SK-N-SH treated with all-trans-retinoic acid at 6 μM for 48 hours (cell line): ENCODE data around the gene MR1.

ENCODE experiments used
- ARNTL ChIP-seq: fragments of 450-650 bp; formaldehyde crosslinking; IDR thresholded peaks from 2 replicates; pipeline ENCODE4 v1.5.0; 2020; ENCODE audit warnings: low read depth, mild to moderate bottlenecking, moderate library complexity, borderline replicate concordance
- BACH2 ChIP-seq: fragments of 250-450 bp; sonication (Bioruptor Pico); IDR thresholded peaks from 2 replicates; pipeline ENCODE4 v1.9.0; 2021; ENCODE audit warnings: mild to moderate bottlenecking, borderline replicate concordance
- CSDC2 ChIP-seq: fragments of 250-450 bp; sonication (Bioruptor Pico); IDR thresholded peaks from 2 replicates; pipeline ENCODE4 v1.5.0; 2020; ENCODE audit warnings: mild to moderate bottlenecking, moderate library complexity
- ESRRG ChIP-seq: fragments of 250-450 bp; sonication (Bioruptor Pico); IDR thresholded peaks from 2 replicates; pipeline ENCODE4 v1.6.1; 2021; ENCODE audit warnings: mild to moderate bottlenecking
- ISL1 ChIP-seq: fragments of 250-450 bp; sonication (Bioruptor Pico); IDR thresholded peaks from 2 replicates; pipeline ENCODE4 v2.1.2; 2022; ENCODE audit warnings: mild to moderate bottlenecking, moderate library complexity
- PPARA ChIP-seq: fragments of 250-450 bp; sonication (Bioruptor Pico); IDR thresholded peaks from 2 replicates; pipeline ENCODE4 v1.5.0; 2020; ENCODE audit warnings: mild to moderate bottlenecking, borderline replicate concordance
- TCF4 ChIP-seq: fragments of 250-450 bp; sonication (Bioruptor Pico); IDR thresholded peaks from 2 replicates; pipeline ENCODE4 v1.8.0; 2021; ENCODE audit warnings: mild to moderate bottlenecking, moderate library complexity, borderline replicate concordance
- TOX ChIP-seq: fragments of 250-450 bp; sonication (Bioruptor Pico); IDR thresholded peaks from 2 replicates; pipeline ENCODE4 v1.8.0; 2021; ENCODE audit warnings: mild to moderate bottlenecking, moderate library complexity, borderline replicate concordance
- ZC3H10 ChIP-seq: fragments of 250-450 bp; sonication (Bioruptor Pico); IDR thresholded peaks from 2 replicates; pipeline ENCODE4 v1.5.1; 2021; ENCODE audit warnings: mild to moderate bottlenecking, moderate library complexity
- ZNF565 ChIP-seq: fragments of 450-650 bp; formaldehyde crosslinking; conservative IDR thresholded peaks from 2 replicates; pipeline ENCODE4 v1.5.0; 2020; ENCODE audit warnings: low read depth, mild to moderate bottlenecking, moderate library complexity

GRCh38 chr1:181104790-181105133, 71.0 kb downstream of the MR1 start:
- no peak for TF ChIP-seq ARNTL (CRISPR knock-in tag)
- no peak for TF ChIP-seq ISL1 (CRISPR knock-in tag)
- TF ChIP-seq ZNF565 (CRISPR knock-in tag) = no peak
- no peak for TF ChIP-seq TCF4 (CRISPR knock-in tag)
- TF ChIP-seq PPARA (CRISPR knock-in tag) = no peak
- no peak for TF ChIP-seq ZC3H10
- no peak for TF ChIP-seq BACH2 (CRISPR knock-in tag)
- no peak for TF ChIP-seq CSDC2 (CRISPR knock-in tag)
- TF ChIP-seq TOX = no peak
- TF ChIP-seq ESRRG (CRISPR knock-in tag) = no peak
